GM12891 (cell line): ENCODE results near the gene CBX7.

Experiments
- DNase-seq: peaks from one replicate; pipeline ENCODE4 v3.0.0; 2011; ENCODE audit warnings: low spot score; ENCODE audit not compliant: insufficient read length
- FAIRE-seq: peaks from 2 replicates; lab custom pipeline; 2011; peaks lifted over from hg19 to GRCh38; lab: Jason Lieb, UNC
- PAX5 ChIP-seq: IDR thresholded peaks from 2 replicates; pipeline ENCODE4 v1.6.1; 2011; ENCODE audit warnings: low read length, moderate library complexity, mild to moderate bottlenecking; ENCODE audit not compliant: insufficient read depth, severe bottlenecking
- POLR2A ChIP-seq: IDR thresholded peaks from 2 replicates; pipeline ENCODE4 v1.6.1; 2011; ENCODE audit warnings: low read depth, low read length, control low read depth
- POLR2AphosphoS5 ChIP-seq: IDR thresholded peaks from 2 replicates; pipeline ENCODE4 v1.6.1; 2011; ENCODE audit warnings: low read depth, low read length, control low read depth
- POU2F2 ChIP-seq: IDR thresholded peaks from 2 replicates; pipeline ENCODE4 v1.6.1; 2011; ENCODE audit warnings: low read depth, mild to moderate bottlenecking, control low read depth, low read length, moderate library complexity
- SPI1 ChIP-seq: IDR thresholded peaks from 2 replicates; pipeline ENCODE4 v1.6.1; 2011; ENCODE audit warnings: low read depth, low read length, control low read depth
- TAF1 ChIP-seq: IDR thresholded peaks from 2 replicates; pipeline ENCODE4 v1.6.1; 2011; ENCODE audit warnings: low read depth, low read length, control low read depth

The CBX7 gene

GRCh38 chr22:39155421-39155820, 2.9 kb upstream of the CBX7 start:
- TF ChIP-seq SPI1 (no peak), POU2F2 (no peak), PAX5 (no peak), TAF1 (no peak), POLR2AphosphoS5 (no peak), POLR2A (no peak)
- no peak for FAIRE-seq
- DNase-seq = no peak

GRCh38 chr22:39153220-39153717, 789 bp upstream of the CBX7 start:
- TF ChIP-seq POLR2AphosphoS5 (no peak), POLR2A (no peak), POU2F2 (no peak), PAX5 (no peak), TAF1 (no peak), SPI1 (no peak)
- DNase-seq (no peak), FAIRE-seq (no peak)

DNA sequence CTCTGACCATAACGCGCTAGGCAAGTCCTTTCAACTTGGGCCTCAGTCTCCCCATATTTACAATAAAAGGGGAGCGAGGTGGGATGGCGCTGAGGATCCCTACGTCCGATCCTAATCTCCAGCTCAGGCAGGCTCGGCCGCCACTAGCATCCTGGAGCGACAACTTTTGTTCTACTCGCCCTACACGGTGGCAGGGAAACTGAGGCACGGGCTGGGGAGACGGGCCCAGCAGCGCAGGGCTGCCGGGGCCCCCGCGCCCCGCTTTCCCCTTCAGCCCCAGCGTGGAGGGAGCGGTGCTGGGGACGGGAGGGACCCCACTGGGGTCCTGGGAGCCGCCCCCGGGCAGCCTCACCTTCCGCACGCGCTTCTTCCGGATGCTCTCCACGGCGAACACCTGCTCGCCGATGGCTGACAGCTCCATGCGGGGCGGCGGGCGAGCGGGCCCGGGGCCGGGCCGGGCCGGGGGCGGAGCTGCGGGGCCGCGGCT, 413 bp downstream of the CBX7 start:
- TF ChIP-seq POLR2AphosphoS5 (no peak), POLR2A (no peak), SPI1 (no peak), TAF1 (no peak), POU2F2 (no peak), PAX5 (no peak)
- DNase-seq (no peak), FAIRE-seq (no peak)

DNA sequence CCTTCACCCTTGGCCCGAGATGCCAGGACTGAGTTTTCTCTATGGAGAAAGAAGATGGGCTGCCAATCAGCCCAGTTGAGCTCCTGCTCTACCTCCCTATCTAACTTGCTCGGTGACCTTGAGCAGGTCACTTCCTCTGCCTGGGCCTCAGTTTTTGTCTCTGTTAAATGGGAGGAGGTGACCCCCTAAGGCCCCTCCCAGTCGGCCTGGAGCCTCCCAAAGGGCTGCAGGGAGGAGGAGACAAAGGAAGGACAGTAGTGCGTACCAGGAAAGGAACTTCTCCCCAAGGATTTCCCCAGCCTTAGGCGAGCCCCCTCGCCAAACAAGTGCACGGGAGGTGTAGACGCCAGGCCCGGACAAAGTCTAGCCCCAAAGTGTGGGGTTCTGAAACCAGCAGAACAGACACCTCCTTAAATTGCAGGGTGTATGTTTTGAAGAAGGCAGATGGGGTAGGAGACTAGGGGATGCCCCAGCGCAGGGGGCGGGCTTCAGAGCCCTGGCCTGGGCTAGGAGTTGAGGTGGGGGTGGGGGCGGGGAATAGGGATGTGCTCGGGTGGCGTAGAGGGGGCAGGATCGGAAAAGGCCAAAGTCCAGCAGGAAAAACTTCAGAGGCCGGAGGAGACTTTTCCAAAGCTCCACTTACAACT, 1.0 kb downstream of the CBX7 start:
- DNase-seq = no peak
- peak; percentile 26 for FAIRE-seq
- no peak for TF ChIP-seq PAX5
- no peak for TF ChIP-seq SPI1
- no peak for TF ChIP-seq POLR2A
- no peak for TF ChIP-seq TAF1
- no peak for TF ChIP-seq POU2F2
- no peak for TF ChIP-seq POLR2AphosphoS5

GRCh38 chr22:39150848-39151215, 1.6 kb downstream of the CBX7 start:
- DNase-seq = no peak
- TF ChIP-seq POU2F2 = no peak
- TF ChIP-seq POLR2A = no peak
- no peak for TF ChIP-seq TAF1
- TF ChIP-seq POLR2AphosphoS5 = no peak
- no peak for TF ChIP-seq PAX5
- TF ChIP-seq SPI1 = no peak
- FAIRE-seq = no peak

DNA sequence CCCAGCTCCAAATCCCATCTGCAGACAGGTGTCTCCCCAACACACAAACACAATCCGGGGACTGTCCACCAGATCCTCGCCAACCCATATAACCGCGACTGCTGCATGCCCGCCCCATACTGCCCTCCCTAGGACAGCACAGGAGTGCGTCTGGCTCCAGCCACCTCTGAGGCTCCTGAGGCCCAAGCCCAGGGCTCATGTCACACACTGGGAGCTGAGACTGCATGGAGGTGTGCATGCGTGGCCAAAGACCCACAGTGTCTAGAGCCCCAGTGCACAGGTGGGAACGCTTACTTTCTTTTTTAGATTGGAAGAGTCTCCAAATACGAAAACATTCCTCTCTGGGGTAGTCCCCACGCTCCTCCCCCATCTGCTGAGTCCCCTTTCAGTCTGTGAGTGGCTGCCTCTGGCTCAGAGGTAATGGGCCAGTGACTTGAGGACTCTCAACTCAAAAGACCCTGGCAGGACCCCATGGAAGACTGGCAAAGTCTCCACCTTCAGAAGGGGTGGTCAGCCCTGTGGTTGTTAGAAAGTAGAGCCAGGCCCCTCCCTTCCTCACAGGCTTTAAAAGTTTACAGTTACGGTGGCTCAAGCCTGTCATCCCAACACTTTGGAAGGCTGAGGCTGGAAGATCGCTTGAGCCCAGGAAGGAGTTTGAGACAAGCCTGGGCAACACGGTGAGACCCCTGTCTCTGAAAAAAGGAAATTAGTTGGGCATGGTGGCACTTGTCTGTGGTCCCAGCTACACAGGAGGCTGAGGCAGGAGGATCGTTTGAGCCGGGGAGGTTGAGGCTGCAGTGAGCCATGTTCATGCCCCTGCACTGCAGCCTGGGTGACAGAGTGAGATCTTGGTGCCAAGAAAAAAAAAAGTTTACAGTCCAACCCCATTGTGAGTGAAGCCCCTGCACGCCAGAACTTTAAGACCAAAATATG, 2.3 kb downstream of the CBX7 start:
- no peak for FAIRE-seq

DNA sequence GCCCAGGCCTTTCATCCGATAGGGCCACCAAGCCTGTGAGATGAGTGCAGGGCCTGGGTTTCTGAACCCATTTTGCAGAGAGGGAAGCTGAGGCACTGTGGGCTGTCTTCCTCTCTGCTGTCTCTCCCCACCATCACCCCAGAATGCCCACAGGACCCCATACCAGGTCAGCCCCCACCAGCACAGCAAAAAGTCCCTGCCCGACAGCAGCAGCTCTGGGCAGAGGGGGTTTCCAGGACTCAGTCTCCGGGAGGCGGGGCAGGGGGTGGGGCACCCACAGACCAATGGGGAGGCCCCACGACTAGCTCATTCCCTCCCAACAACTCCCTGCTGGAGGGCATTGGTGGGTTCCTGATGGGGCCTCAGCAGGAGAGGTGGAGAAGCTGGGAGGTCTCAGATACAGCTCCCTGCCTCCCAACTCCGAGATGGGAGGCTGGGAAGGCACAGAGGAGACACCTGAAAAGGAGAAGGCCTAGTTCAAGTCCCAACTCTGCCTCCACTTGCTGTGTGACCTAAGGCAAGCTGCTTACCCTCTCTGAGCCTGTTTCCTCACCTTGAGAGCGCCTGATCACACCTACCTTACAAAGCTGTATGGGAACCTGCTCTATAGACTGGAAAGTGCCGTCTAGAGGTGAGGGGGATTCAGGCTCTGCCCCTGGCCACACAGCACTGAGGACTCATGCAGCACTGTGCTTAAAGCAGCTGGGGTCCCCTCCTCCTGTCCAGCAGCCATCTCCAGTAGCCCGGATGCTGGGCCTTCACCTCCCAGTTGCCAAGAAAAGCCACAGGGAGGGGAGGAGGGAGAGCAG, 3.5 kb downstream of the CBX7 start:
- peak; percentile 89 for FAIRE-seq
- DNase-seq = peak; percentile 72
- TF ChIP-seq POLR2AphosphoS5 (no peak), PAX5 (no peak), TAF1 (no peak), POLR2A (no peak), SPI1 (no peak), POU2F2 (no peak)

More for the DNA sequence above, 2.3 kb downstream of the CBX7 start:
- DNase-seq = no peak
- TF ChIP-seq POLR2AphosphoS5 = no peak
- no peak for TF ChIP-seq PAX5
- no peak for TF ChIP-seq POLR2A
- TF ChIP-seq SPI1 = no peak
- TF ChIP-seq POU2F2 = no peak
- no peak for TF ChIP-seq TAF1

- TF ChIP-seq POLR2AphosphoS5 = no peak
- TF ChIP-seq PAX5 = no peak
- TF ChIP-seq TAF1 = no peak
- no peak for TF ChIP-seq POU2F2
- TF ChIP-seq SPI1 = no peak
- TF ChIP-seq POLR2A = no peak
- no peak for FAIRE-seq
- DNase-seq = no peak
Observed at GRCh38 chr22:39148026-39148726, 4.3 kb downstream of the CBX7 start.

- FAIRE-seq = no peak
- TF ChIP-seq POU2F2 = no peak
- no peak for TF ChIP-seq SPI1
- TF ChIP-seq POLR2AphosphoS5 = no peak
- no peak for TF ChIP-seq TAF1
- TF ChIP-seq POLR2A = no peak
- TF ChIP-seq PAX5 = no peak
- DNase-seq = no peak
Observed at GRCh38 chr22:39147335-39148025, 5.0 kb downstream of the CBX7 start.
